OCI-LY3 (cell line): ENCODE data around the gene ZFP1.

Experiments used
- H2AFZ ChIP-seq: fragments of 200-600, 300-600 bp; shearing (Covaris generic); 2 replicates; pipeline ENCODE4 v1.6.0; 2014; ENCODE audit warnings: antibody characterized with exemption, low read depth, low read length
- H3K27ac ChIP-seq: fragments of 200-600, 300-600 bp; sonication (generic); 2 replicates; pipeline ENCODE4 v1.5.1; 2014; ENCODE audit warnings: mild to moderate bottlenecking, low read length, moderate library complexity, mixed read lengths
- H3K27me3 ChIP-seq: fragments of 200-600, 300-600 bp; sonication (generic); 2 replicates; pipeline ENCODE4 v1.6.1; 2014; ENCODE audit warnings: low read depth, low read length, mixed read lengths
- H3K36me3 ChIP-seq: fragments of 200-600, 300-600 bp; sonication (generic); replicated peaks from 2 replicates; pipeline ENCODE3; 2014; ENCODE audit warnings: low read depth, low read length, mixed read lengths
- H3K4me1 ChIP-seq: fragments of 300-600, 200-600 bp; sonication (generic); 2 replicates; pipeline ENCODE4 v1.6.1; 2014; ENCODE audit warnings: low read length, mixed read lengths
- H3K4me2 ChIP-seq: fragments of 200-600, 300-600 bp; sonication (generic); 2 replicates; pipeline ENCODE4 v1.6.1; 2014; ENCODE audit warnings: low read length, mixed read lengths
- H3K4me3 ChIP-seq: fragments of 300-600, 200-600 bp; sonication (generic); 2 replicates; pipeline ENCODE4 v1.5.1; 2014; ENCODE audit warnings: antibody characterized with exemption, mild to moderate bottlenecking, low read length, moderate library complexity
- H3K79me2 ChIP-seq: fragments of 300-600, 200-600 bp; shearing (Covaris generic); 2 replicates; pipeline ENCODE4 v1.6.1; 2014; ENCODE audit warnings: mild to moderate bottlenecking, low read length, mixed read lengths
- H3K9ac ChIP-seq: fragments of 300-600, 200-600 bp; shearing (Covaris generic); 2 replicates; pipeline ENCODE4 v1.6.0; 2014; ENCODE audit warnings: mild to moderate bottlenecking, low read length, moderate library complexity
- H3K9me3 ChIP-seq: fragments of 200-600, 300-600 bp; shearing (Covaris generic); 2 replicates; pipeline ENCODE4 v1.6.1; 2014; ENCODE audit warnings: low read length, mixed read lengths; ENCODE audit not compliant: insufficient read depth
- H4K20me1 ChIP-seq: fragments of 200-600, 300-600 bp; sonication (generic); 2 replicates; pipeline ENCODE4 v1.6.1; 2016; ENCODE audit warnings: low read length, mixed read lengths; ENCODE audit not compliant: insufficient read depth
- EZH2phosphoT487 ChIP-seq: fragments of 200-600 bp; shearing (Covaris generic); IDR thresholded peaks from 2 replicates; pipeline ENCODE4 v1.6.1; 2018; ENCODE audit warnings: antibody characterized with exemption, mixed run types, low read depth
- TF ChIP-seq, protein P1 (sequence below): fragments of 200-600, 300-600 bp; sonication (generic); IDR thresholded peaks from 2 replicates; pipeline ENCODE4 v1.5.1; 2014; ENCODE audit warnings: antibody characterized with exemption, low read length, low read depth

Gene ZFP1

DNA sequence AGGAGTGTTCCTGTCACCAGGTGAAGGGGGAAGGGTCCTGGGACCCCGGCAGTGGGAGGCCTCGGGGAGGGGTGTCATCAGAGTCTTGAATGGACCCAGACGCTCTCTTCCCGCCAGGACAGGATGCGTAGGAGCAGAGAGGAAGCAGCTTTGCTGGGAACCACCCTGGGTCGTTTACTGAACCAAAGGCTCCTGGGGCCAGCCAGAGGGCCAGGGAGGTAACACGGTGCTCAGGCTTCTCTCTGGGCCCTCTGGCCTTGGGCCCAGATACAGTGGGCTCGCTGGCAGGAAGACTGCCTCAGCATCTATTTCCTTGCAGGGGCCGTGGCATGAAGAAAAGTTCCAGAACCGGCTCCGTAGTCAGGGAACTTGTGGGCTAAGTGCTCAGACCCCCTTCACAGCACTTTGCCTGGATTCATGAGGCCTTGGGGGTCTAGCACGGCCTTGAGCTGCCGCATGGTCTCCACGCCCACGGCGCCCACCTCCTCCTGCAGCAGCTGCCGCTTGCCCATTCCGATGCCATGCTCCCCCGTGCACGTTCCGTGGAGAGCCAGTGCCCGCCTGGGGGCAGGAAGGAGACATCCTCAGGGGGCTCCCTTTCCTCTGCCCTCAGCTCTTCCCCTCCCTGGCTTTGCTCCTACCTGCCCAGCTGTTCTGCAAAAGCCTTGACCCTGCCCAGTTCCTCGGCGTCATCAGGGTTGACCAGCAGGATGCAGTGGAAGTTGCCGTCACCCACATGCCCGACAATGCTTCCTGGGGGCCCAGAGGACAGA lies 36.2 kb upstream of the ZFP1 start:
- H3K36me3 ChIP-seq: no peaks in the 10 kb centered on the region
- H4K20me1 ChIP-seq: no peaks in the 10 kb centered on the region
- H3K4me2 ChIP-seq: peak overlapping the region; percentile 92
- H3K4me3 ChIP-seq: no peak overlapping the region
- TF ChIP-seq EZH2phosphoT487: no peak
- H3K27me3 ChIP-seq: peaks cover 12% of the 10 kb centered on the region; the same call in 1 of the 2 replicates
- no peak overlapping the region for H3K9ac ChIP-seq
- no peak overlapping the region for H3K27ac ChIP-seq
- H3K79me2 ChIP-seq: no peaks in the 10 kb centered on the region
- no peaks in the 10 kb centered on the region for H3K9me3 ChIP-seq
- H2AFZ ChIP-seq: 0 out of 2 replicates have a peak overlapping the region, but pooled peaks have one; percentile 83
- H3K4me1 ChIP-seq: peaks cover 20% of the 10 kb centered on the region

DNA sequence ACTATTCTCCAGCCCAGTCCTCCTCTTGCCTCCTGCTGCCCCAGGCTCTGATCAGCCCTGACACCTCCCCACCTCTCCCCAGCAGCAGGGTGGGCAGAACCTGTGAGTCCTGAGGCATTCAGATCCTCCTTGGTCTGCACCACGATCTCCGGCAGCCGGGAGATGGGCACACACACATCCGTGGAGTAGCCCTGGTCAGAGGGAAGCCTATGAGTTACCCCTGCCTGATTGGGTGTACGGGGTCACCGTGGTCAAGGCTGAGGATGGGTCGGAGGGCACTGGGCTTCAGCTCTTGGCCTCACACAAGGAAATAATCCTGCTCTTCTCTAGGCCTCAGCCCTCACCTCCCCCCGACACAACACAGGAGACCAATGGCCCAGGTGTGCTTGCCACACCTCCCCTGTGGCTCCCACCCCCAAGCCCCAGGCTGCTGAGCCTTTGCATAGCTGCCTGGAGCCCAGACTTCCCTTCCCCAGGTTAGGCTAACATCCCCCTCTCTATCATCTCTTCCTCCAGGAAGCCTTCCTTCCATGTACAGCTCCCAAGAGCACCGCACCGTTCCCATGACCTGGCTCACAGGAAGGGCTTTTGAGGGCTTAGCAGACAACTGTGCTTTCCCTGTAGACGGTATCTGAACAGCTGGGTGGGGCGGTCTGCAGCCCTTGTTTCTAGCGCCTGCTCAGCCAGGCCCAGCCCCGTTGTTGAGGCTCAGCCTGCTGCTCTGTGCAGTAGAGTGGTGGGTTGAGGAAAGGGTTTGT lies 35.4 kb upstream of the ZFP1 start:
- no peak for TF ChIP-seq EZH2phosphoT487
- TF ChIP-seq, protein P1, sequence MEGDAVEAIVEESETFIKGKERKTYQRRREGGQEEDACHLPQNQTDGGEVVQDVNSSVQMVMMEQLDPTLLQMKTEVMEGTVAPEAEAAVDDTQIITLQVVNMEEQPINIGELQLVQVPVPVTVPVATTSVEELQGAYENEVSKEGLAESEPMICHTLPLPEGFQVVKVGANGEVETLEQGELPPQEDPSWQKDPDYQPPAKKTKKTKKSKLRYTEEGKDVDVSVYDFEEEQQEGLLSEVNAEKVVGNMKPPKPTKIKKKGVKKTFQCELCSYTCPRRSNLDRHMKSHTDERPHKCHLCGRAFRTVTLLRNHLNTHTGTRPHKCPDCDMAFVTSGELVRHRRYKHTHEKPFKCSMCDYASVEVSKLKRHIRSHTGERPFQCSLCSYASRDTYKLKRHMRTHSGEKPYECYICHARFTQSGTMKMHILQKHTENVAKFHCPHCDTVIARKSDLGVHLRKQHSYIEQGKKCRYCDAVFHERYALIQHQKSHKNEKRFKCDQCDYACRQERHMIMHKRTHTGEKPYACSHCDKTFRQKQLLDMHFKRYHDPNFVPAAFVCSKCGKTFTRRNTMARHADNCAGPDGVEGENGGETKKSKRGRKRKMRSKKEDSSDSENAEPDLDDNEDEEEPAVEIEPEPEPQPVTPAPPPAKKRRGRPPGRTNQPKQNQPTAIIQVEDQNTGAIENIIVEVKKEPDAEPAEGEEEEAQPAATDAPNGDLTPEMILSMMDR: no peak
- Histone ChIP-seq H3K9ac (no peak overlapping the region), H4K20me1 (no peaks in the 10 kb centered on the region), H3K9me3 (no peaks in the 10 kb centered on the region), H3K4me1 (peaks cover 20% of the 10 kb centered on the region), H3K36me3 (no peaks in the 10 kb centered on the region), H2AFZ (no peak overlapping the region), H3K4me3 (no peak overlapping the region), H3K27ac (no peak overlapping the region), H3K79me2 (no peaks in the 10 kb centered on the region), H3K4me2 (no peak overlapping the region), H3K27me3 (peaks cover 12% of the 10 kb centered on the region; the same call in 1 of the 2 replicates)

DNA sequence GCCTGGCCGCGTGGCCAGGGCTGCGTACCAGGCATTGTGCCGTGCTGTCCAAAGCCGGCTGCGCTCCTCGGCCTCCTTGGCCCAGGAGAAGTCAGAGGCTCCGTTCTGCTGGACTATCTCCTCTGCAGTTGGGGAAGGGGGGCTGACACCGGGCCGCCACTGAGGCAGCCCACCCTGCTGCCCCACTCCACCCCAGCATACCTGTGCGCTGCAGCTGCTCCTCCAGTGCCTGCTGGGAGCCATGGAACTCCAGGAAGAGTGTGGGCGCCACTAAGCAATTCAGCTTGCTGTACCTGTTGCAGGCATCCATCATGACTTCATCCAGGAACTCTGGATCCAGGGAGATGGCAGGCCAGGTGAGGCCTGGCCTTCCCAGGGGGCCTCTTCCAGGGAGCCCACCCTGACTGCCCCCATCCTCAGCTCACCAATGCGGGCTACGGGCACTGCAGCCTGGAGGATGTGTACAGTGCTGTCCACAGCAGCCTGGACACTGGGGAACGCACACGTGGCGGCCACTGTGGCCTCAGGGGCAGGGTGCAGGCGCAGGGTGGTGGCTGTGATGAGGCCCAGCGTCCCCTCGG lies 34.7 kb upstream of the ZFP1 start:
- Histone ChIP-seq H2AFZ (no peak overlapping the region), H4K20me1 (no peaks in the 10 kb centered on the region), H3K36me3 (no peaks in the 10 kb centered on the region), H3K27ac (no peak overlapping the region), H3K4me1 (peaks cover 20% of the 10 kb centered on the region), H3K27me3 (peaks cover 12% of the 10 kb centered on the region; the same call in 1 of the 2 replicates), H3K79me2 (no peaks in the 10 kb centered on the region), H3K4me2 (no peak overlapping the region), H3K9me3 (no peaks in the 10 kb centered on the region), H3K9ac (no peak overlapping the region), H3K4me3 (no peak overlapping the region)
- TF ChIP-seq, protein P1: no peak
- no peak for TF ChIP-seq EZH2phosphoT487

DNA sequence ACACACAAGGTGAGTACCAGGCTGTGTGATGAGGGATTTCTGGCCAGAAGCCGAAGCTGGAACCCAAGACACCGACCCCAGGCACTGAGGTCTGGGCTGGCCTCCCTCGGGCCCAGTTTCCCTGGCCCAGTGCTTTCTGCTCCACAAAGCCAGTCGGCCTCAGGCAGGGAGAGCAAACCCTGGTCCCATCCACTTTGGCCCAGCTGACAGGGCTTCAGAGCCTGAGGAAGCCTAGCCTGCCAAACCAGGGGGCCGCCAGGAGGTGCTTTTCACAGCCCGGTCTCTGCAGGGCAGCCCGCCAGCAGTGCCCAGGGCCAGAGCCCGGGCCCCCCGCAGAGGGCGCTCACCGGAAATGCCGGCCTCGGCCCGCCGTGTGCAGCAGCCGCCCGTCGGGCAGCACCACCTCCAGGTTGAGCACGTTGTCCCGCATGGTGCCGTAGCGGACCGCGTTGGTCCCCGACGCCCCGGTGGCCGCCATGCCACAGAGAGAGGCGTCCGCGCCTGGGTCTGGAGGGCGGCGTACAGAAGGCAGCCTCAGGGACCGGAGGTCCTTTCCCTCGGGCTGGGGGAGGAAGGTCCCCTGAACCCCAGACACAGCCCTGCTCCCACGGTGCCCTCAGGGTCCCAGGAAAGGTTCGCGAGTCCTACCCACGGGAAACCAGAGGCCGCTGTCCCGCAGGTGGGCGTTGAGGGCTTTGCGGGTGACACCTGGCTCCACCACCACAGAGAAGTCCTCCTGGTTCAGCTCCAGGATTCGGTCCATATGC lies 34.0 kb upstream of the ZFP1 start:
- no peaks in the 10 kb centered on the region for H3K79me2 ChIP-seq
- H4K20me1 ChIP-seq: no peaks in the 10 kb centered on the region
- TF ChIP-seq, protein P1: no peak
- no peak overlapping the region for H3K27ac ChIP-seq
- no peak overlapping the region for H3K4me3 ChIP-seq
- H3K36me3 ChIP-seq: no peaks in the 10 kb centered on the region
- H3K27me3 ChIP-seq: peaks cover 12% of the 10 kb centered on the region; the same call in 1 of the 2 replicates
- H3K9ac ChIP-seq: no peak overlapping the region
- H3K4me2 ChIP-seq: no peak overlapping the region
- H3K4me1 ChIP-seq: peaks cover 15% of the 10 kb centered on the region
- H2AFZ ChIP-seq: no peak overlapping the region
- no peaks in the 10 kb centered on the region for H3K9me3 ChIP-seq
